CD4-positive, CD25-positive, alpha-beta regulatory T cell (primary cell): ENCODE results near the gene PACSIN3. TPM values are rescaled to one million over a fixed set of nuclear protein-coding genes. Genes with fewer than 3 reads are reported as not detected.

ENCODE experiments used
- ATAC-seq, 2 donors: fragments of 150-1000 bp; cut with Tn5 transposase; one replicate each; pipeline ENCODE4 v1.10.0; 2021; ENCODE audit warnings: low read depth in 2 of 2, moderate number of reproducible peaks in 2 of 2, moderate library complexity in 1 of 2
- DNase-seq, 3 donors: peaks; one replicate each; pipeline versions ENCODE4 v3.0.0 to v3.0.0-alpha.2; 2012 to 2022; ENCODE audit warnings: mixed read lengths in 1 of 3
- H3K27ac ChIP-seq: one replicate; pipeline ENCODE4 v1.7.0; 2013; ENCODE audit warnings: mild to moderate bottlenecking, low read length; ENCODE audit not compliant: insufficient read depth, poor library complexity, severe bottlenecking
- H3K27me3 ChIP-seq: one replicate; pipeline ENCODE4 v1.7.0; 2013; ENCODE audit warnings: low read length; ENCODE audit not compliant: control insufficient read depth, insufficient read depth
- H3K36me3 ChIP-seq: one replicate; pipeline ENCODE4 v1.7.0; 2013; ENCODE audit warnings: mild to moderate bottlenecking, low read length, moderate library complexity; ENCODE audit not compliant: control insufficient read depth, insufficient read depth
- H3K4me1 ChIP-seq: 2 replicates; pipeline ENCODE4 v1.7.0; 2013; ENCODE audit warnings: mild to moderate bottlenecking, low read length; ENCODE audit not compliant: insufficient read depth, control insufficient read depth, poor library complexity, severe bottlenecking
- H3K4me3 ChIP-seq: one replicate; pipeline ENCODE4 v1.7.0; 2013; ENCODE audit warnings: low read depth, mild to moderate bottlenecking, low read length, moderate library complexity
- H3K9me3 ChIP-seq, 2 experiments: 1 replicate in 1 of 2; 2 replicates in 1 of 2; pipeline ENCODE4 v1.7.0; 2013; ENCODE audit warnings: low read length in 2 of 2, mild to moderate bottlenecking in 1 of 2, moderate library complexity in 1 of 2; ENCODE audit not compliant: control insufficient read depth in 2 of 2
- H3K27ac Mint-ChIP-seq, 3 donors: one replicate each; pipeline ENCODE4 v1.8.0; 2020 to 2022; ENCODE audit warnings: mild to moderate bottlenecking in 3 of 3, mixed read lengths in 3 of 3, moderate library complexity in 2 of 3
- H3K27me3 Mint-ChIP-seq: one replicate; pipeline ENCODE4 v1.8.0; 2022; ENCODE audit warnings: mild to moderate bottlenecking, mixed read lengths
- H3K36me3 Mint-ChIP-seq: one replicate; pipeline ENCODE4 v1.8.0; 2020; ENCODE audit warnings: mixed read lengths
- H3K4me1 Mint-ChIP-seq, 4 donors: one replicate each; pipeline ENCODE4 v1.8.0; 2020 to 2022; ENCODE audit warnings: mixed read lengths in 4 of 4, mild to moderate bottlenecking in 1 of 4
- H3K4me3 Mint-ChIP-seq, 4 donors: one replicate each; pipeline ENCODE4 v1.8.0; 2020 to 2022; ENCODE audit warnings: mild to moderate bottlenecking in 4 of 4, mixed read lengths in 4 of 4, moderate library complexity in 3 of 4
- H3K9me3 Mint-ChIP-seq, 7 donors: one replicate each; pipeline ENCODE4 v1.8.0; 2020 to 2022; ENCODE audit warnings: mixed read lengths in 7 of 7, mild to moderate bottlenecking in 3 of 7, moderate library complexity in 2 of 7
- polyA plus RNA-seq, 4 donors: library from polyadenylated mRNA; unstranded; fragments of 300-500 nt; fragmentation: Illumina TruSeq; gene quantifications; one replicate each; pipeline ENCODE4 v1.2.3, GENCODE V29; 2021
- total RNA-seq: library from RNA; stranded (reverse); gene quantifications from one replicate; pipeline ENCODE4 v1.2.3, GENCODE V29; 2022

The PACSIN3 gene
- total and polyA plus RNA-seq, 5 donors from 2014 or later, result 0.85 TPM; not detected in 4

GRCh38 chr11:47178316-47178715 lies 7.9 kb downstream of the PACSIN3 start:
- DNase-seq (no peak), ATAC-seq (no peak)
- H3K4me3 ChIP-seq, result no peak overlapping the region
- peak overlapping the region in 2 of 3 donors; percentile 88 to 97 for H3K27ac Mint-ChIP-seq
- H3K4me1 Mint-ChIP-seq, result peaks cover 4 to 39% (median 16%) of the 10 kb centered on the region in 4 donors
- H3K36me3 Mint-ChIP-seq, result peaks cover 8% of the 10 kb centered on the region
- H3K4me3 Mint-ChIP-seq, result peak overlapping the region in 2 of 4 donors; percentile 97 to 99
- H3K27me3 ChIP-seq, result no peaks in the 10 kb centered on the region
- no peaks in the 10 kb centered on the region for H3K9me3 Mint-ChIP-seq
- no peaks in the 10 kb centered on the region for H3K9me3 ChIP-seq
- H3K27ac ChIP-seq, result peak overlapping the region; percentile 93
- H3K27me3 Mint-ChIP-seq, result peaks cover 5% of the 10 kb centered on the region
- peaks cover 34% of the 10 kb centered on the region for H3K4me1 ChIP-seq
- peaks cover 11% of the 10 kb centered on the region for H3K36me3 ChIP-seq

- Mint-ChIP-seq H3K27ac (peak overlapping the region; percentile 97 to 100 (median 99)), H3K36me3 (peaks cover 9% of the 10 kb centered on the region), H3K4me1 (peaks cover 4 to 44% (median 17%) of the 10 kb centered on the region in 4 donors), H3K27me3 (peaks cover 5% of the 10 kb centered on the region), H3K4me3 (peak overlapping the region; percentile 97 to 99 (median 99)), H3K9me3 (no peaks in the 10 kb centered on the region)
- peaks cover 38% of the 10 kb centered on the region for H3K4me1 ChIP-seq
- no peak for ATAC-seq
- DNase-seq, result no peak
- peaks cover 16% of the 10 kb centered on the region for H3K36me3 ChIP-seq
- no peak overlapping the region for H3K4me3 ChIP-seq
- H3K9me3 ChIP-seq, result no peaks in the 10 kb centered on the region
- no peaks in the 10 kb centered on the region for H3K27me3 ChIP-seq
- H3K27ac ChIP-seq, result peak overlapping the region; percentile 93
Observed at GRCh38 chr11:47177846-47178245, 8.4 kb downstream of the PACSIN3 start.

DNA sequence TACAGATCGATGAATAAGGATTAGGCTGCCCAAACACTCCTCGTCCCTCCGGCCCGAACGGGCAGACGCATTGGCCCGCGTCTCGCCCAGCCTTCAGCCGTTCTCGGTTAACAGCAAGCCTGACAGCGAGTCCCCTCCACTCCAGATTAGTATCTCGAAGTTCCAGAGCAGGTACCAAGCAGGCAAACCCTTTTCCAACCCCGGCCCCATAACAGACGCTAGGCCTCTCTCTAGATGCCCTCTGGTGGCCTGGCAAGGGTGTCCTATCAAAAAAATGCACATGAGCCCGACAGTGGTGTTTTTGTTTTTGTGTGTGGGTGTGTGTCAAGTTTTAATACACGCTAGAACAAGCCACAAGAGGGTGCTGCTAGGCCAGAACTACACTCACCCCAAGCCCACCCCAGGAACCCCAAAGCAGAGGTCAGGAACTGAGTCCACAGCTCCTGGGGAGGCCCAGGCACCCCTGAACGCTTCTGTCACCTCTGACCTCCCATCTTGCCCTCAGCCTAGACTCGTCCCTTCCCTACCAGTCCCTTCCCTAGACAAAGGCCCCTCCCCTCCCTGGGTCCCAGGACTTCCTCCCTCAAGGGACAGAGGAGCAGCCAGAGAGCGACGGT lies 8.9 kb downstream of the PACSIN3 start:
- ATAC-seq (peak; percentile 67 to 70), DNase-seq (peak; percentile 62 to 92 (median 86))
- Histone ChIP-seq H3K4me3 (peak overlapping the region; percentile 79), H3K4me1 (peaks cover 43% of the 10 kb centered on the region), H3K27me3 (no peaks in the 10 kb centered on the region), H3K36me3 (peaks cover 21% of the 10 kb centered on the region), H3K27ac (peak overlapping the region; percentile 93), H3K9me3 (no peaks in the 10 kb centered on the region)
- Mint-ChIP-seq H3K36me3 (peaks cover 9% of the 10 kb centered on the region), H3K27ac (peak overlapping the region; percentile 97 to 100 (median 99)), H3K27me3 (peaks cover 5% of the 10 kb centered on the region), H3K4me3 (peak overlapping the region; percentile 97 to 99 (median 99)), H3K4me1 (peaks cover 4 to 47% (median 19%) of the 10 kb centered on the region in 4 donors), H3K9me3 (no peaks in the 10 kb centered on the region)

- peak within 1 kb of the TSS; percentile 97 to 100 (median 99) for H3K27ac Mint-ChIP-seq
- H3K27me3 Mint-ChIP-seq, result peaks cover 5% of the 10 kb centered on the region
- peak; percentile 94 to 99 (median 96) for DNase-seq
- peak within 1 kb of the TSS; percentile 94 for H3K4me3 ChIP-seq
- H3K27me3 ChIP-seq, result no peaks in the 10 kb centered on the region
- peak within 1 kb of the TSS; percentile 93 for H3K27ac ChIP-seq
- H3K36me3 ChIP-seq, result peaks cover 28% of the 10 kb centered on the region
- peaks cover 4 to 51% (median 22%) of the 10 kb centered on the region in 4 donors for H3K4me1 Mint-ChIP-seq
- peaks cover 13% of the 10 kb centered on the region for H3K36me3 Mint-ChIP-seq
- peak; percentile 94 to 95 for ATAC-seq
- peaks cover 48% of the 10 kb centered on the region for H3K4me1 ChIP-seq
- peak within 1 kb of the TSS; percentile 97 to 99 (median 99) for H3K4me3 Mint-ChIP-seq
- H3K9me3 Mint-ChIP-seq, result no peaks in the 10 kb centered on the region
- no peaks in the 10 kb centered on the region for H3K9me3 ChIP-seq
Observed at GRCh38 chr11:47176328-47177228, 9.7 kb downstream of the PACSIN3 start, which contains the start of gene ARFGAP2. TSS of gene ARFGAP2 (minus strand) at chr11:47176879. CDS start at chr11:47176853, 26 bp downstream.

GRCh38 chr11:47175746-47176327 lies 10.4 kb downstream of the PACSIN3 start:
- H3K9me3 ChIP-seq, result no peaks in the 10 kb centered on the region
- H3K4me1 ChIP-seq, result peaks cover 48% of the 10 kb centered on the region
- peak overlapping the region; percentile 93 for H3K27ac ChIP-seq
- peaks cover 0 to 2% (median 0%) of the 10 kb centered on the region in 7 donors for H3K9me3 Mint-ChIP-seq
- ATAC-seq (no peak), DNase-seq (no peak)
- peak overlapping the region; percentile 97 to 98 (median 97) for H3K27ac Mint-ChIP-seq
- peaks cover 17% of the 10 kb centered on the region for H3K36me3 Mint-ChIP-seq
- peaks cover 4 to 57% (median 24%) of the 10 kb centered on the region in 4 donors for H3K4me1 Mint-ChIP-seq
- H3K36me3 ChIP-seq, result peaks cover 35% of the 10 kb centered on the region
- peak overlapping the region; percentile 97 to 99 (median 99) for H3K4me3 Mint-ChIP-seq
- peaks cover 5% of the 10 kb centered on the region for H3K27me3 Mint-ChIP-seq
- peak overlapping the region; percentile 94 for H3K4me3 ChIP-seq
- no peaks in the 10 kb centered on the region for H3K27me3 ChIP-seq

- peaks cover 5% of the 10 kb centered on the region for H3K27me3 Mint-ChIP-seq
- H3K9me3 Mint-ChIP-seq, result peaks cover 0 to 2% (median 0%) of the 10 kb centered on the region in 7 donors
- Histone ChIP-seq H3K4me3 (no peak overlapping the region), H3K27me3 (no peaks in the 10 kb centered on the region), H3K27ac (no peak overlapping the region), H3K4me1 (peaks cover 43% of the 10 kb centered on the region), H3K9me3 (no peaks in the 10 kb centered on the region), H3K36me3 (peaks cover 61% of the 10 kb centered on the region)
- no peak overlapping the region for H3K27ac Mint-ChIP-seq
- peaks cover 20% of the 10 kb centered on the region for H3K36me3 Mint-ChIP-seq
- ATAC-seq (no peak), DNase-seq (no peak)
- H3K4me3 Mint-ChIP-seq, result peak overlapping the region in 3 of 4 donors; percentile 50 to 87 (median 76)
- H3K4me1 Mint-ChIP-seq, result peaks cover 4 to 53% (median 23%) of the 10 kb centered on the region in 4 donors
Observed at GRCh38 chr11:47172740-47173336, 13.4 kb downstream of the PACSIN3 start.

DNA sequence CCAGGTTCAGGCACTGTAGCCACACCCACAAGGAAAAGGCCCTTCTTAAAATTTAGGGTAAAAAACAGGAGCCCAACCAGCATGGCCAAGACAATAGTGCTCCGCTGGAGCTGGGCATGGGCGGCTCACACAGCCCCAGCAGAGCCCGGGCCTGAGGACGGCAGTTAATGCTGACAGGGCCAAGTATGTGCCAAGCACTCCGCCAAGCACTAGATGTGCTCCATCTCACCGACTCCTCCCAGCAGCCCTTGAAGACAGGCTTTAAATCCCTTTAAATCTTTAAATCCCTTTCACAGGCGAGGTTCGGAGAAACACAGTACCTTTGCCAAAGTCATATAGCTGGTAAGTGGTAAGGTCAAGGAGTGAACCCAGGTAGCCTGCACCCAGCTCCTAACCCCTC lies 14.4 kb downstream of the PACSIN3 start:
- Mint-ChIP-seq H3K27me3 (no peaks in the 10 kb centered on the region), H3K4me3 (no peak overlapping the region), H3K36me3 (peaks cover 24% of the 10 kb centered on the region), H3K27ac (no peak overlapping the region), H3K9me3 (peaks cover 0 to 2% (median 0%) of the 10 kb centered on the region in 7 donors), H3K4me1 (peaks cover 4 to 46% (median 19%) of the 10 kb centered on the region in 4 donors)
- no peaks in the 10 kb centered on the region for H3K27me3 ChIP-seq
- peaks cover 70% of the 10 kb centered on the region for H3K36me3 ChIP-seq
- ATAC-seq (no peak), DNase-seq (no peak)
- peaks cover 34% of the 10 kb centered on the region for H3K4me1 ChIP-seq
- H3K4me3 ChIP-seq, result no peak overlapping the region
- no peak overlapping the region for H3K27ac ChIP-seq
- H3K9me3 ChIP-seq, result no peaks in the 10 kb centered on the region
